Measurements from ENCODE around the gene HBE1. TPM values are rescaled to one million over a fixed set of nuclear protein-coding genes. Genes with fewer than 3 reads are reported as not detected.
"Not testable (repeated sequence)": the region's sequence is repeated elsewhere in the genome, so short reads cannot be mapped to it uniquely, and the experiment has no call there.

HBE1 gene
- total RNA-seq, 1 experiment from 2014 or later = 3.2 TPM

- ATAC-seq (no peak), DNase-seq (ENCODE audit: low read depth, low spot score) (no peak)
- Histone ChIP-seq H3K27ac (ENCODE audit: low read length) (no peak overlapping the region), H3K4me1 (ENCODE audit: control insufficient read depth, insufficient read depth, low read length) (no peaks in the 10 kb centered on the region), H3K4me3 (ENCODE audit: low read depth in 2 of 2, low read length in 2 of 2) (no peak overlapping the region), H3K36me3 (ENCODE audit: control insufficient read depth, insufficient read depth, low read length) (no peaks in the 10 kb centered on the region), H3K9me3 (ENCODE audit: control insufficient read depth, insufficient read depth, low read depth, low read length) (no peaks in the 10 kb centered on the region), H3K27me3 (ENCODE audit: control insufficient read depth, insufficient read depth, low read length) (peaks cover 5% of the 10 kb centered on the region; the same call in 1 of the 2 replicates)
- in situ Hi-C loops (cut with HindIII; ENCODE audit: low pct_unique_long_range_greater_than_20kb, low sequenced_read_pairs) (no loop called here), intact Hi-C loops (cut with micrococcal nuclease; ENCODE audit: unreplicated experiment) (no loop called here)
- TF ChIP-seq CTCF (IDR thresholded peaks at IDR 0.05) (no peak), REST (IDR thresholded peaks at IDR 0.05; ENCODE audit: insufficient read depth in 1 of 2, low read depth in 2 of 2, low read length in 1 of 2) (no peak), SIN3A (IDR thresholded peaks at IDR 0.05; ENCODE audit: borderline replicate concordance, insufficient read depth, low read depth, low read length) (no peak), TCF7L2 (IDR thresholded peaks at IDR 0.05; ENCODE audit: low read depth, low read length) (no peak), POLR2AphosphoS5 (IDR thresholded peaks at IDR 0.05; ENCODE audit: low read depth, low read length) (no peak)
- BruUV-seq (replicated peaks) = no TSS peak
- ChIA-PET POLR2A (no interaction called here), CTCF (no interaction called here)
Observed at GRCh38 chr11:5298451-5298850, 28.7 kb upstream of the HBE1 start.

- POLR2A ChIA-PET = no interaction called here
- H3K4me1 ChIP-seq (ENCODE audit: control insufficient read depth, insufficient read depth, low read length) = no peaks in the 10 kb centered on the region
- no peak overlapping the region for H3K4me3 ChIP-seq (ENCODE audit: low read depth in 2 of 2, low read length in 2 of 2)
- TF ChIP-seq POLR2AphosphoS5 (IDR thresholded peaks at IDR 0.05; ENCODE audit: low read depth, low read length) (no peak), SIN3A (IDR thresholded peaks at IDR 0.05; ENCODE audit: borderline replicate concordance, insufficient read depth, low read depth, low read length) (no peak), CTCF (IDR thresholded peaks at IDR 0.05) (no peak), REST (IDR thresholded peaks at IDR 0.05; ENCODE audit: insufficient read depth in 1 of 2, low read depth in 2 of 2, low read length in 1 of 2) (no peak), TCF7L2 (IDR thresholded peaks at IDR 0.05; ENCODE audit: low read depth, low read length) (no peak)
- intact Hi-C loops (cut with micrococcal nuclease; ENCODE audit: unreplicated experiment) = no loop called here
- in situ Hi-C loops (cut with HindIII; ENCODE audit: low pct_unique_long_range_greater_than_20kb, low sequenced_read_pairs) = no loop called here
- no peaks in the 10 kb centered on the region for H3K36me3 ChIP-seq (ENCODE audit: control insufficient read depth, insufficient read depth, low read length)
- no TSS peak for BruUV-seq (replicated peaks)
- H3K9me3 ChIP-seq (ENCODE audit: control insufficient read depth, insufficient read depth, low read depth, low read length) = no peaks in the 10 kb centered on the region
- no peak for DNase-seq (ENCODE audit: low read depth, low spot score)
- no peak overlapping the region for H3K27ac ChIP-seq (ENCODE audit: low read length)
- ATAC-seq = no peak
- CTCF ChIA-PET = no interaction called here
- peaks cover 5% of the 10 kb centered on the region; the same call in 1 of the 2 replicates for H3K27me3 ChIP-seq (ENCODE audit: control insufficient read depth, insufficient read depth, low read length)
Observed at GRCh38 chr11:5297721-5298323, 28.1 kb upstream of the HBE1 start.

GRCh38 chr11:5294342-5294995, 24.7 kb upstream of the HBE1 start:
- H3K4me1 ChIP-seq (ENCODE audit: control insufficient read depth, insufficient read depth, low read length); DNase-seq (ENCODE audit: low read depth, low spot score); BruUV-seq (replicated peaks); ATAC-seq; CTCF ChIA-PET; H3K27me3 ChIP-seq (ENCODE audit: control insufficient read depth, insufficient read depth, low read length); in situ Hi-C loops (cut with HindIII; ENCODE audit: low pct_unique_long_range_greater_than_20kb, low sequenced_read_pairs); H3K36me3 ChIP-seq (ENCODE audit: control insufficient read depth, insufficient read depth, low read length); H3K4me3 ChIP-seq (ENCODE audit: low read depth in 2 of 2, low read length in 2 of 2); H3K9me3 ChIP-seq (ENCODE audit: control insufficient read depth, insufficient read depth, low read depth, low read length); H3K27ac ChIP-seq (ENCODE audit: low read length); POLR2A ChIA-PET; intact Hi-C loops (cut with micrococcal nuclease; ENCODE audit: unreplicated experiment): not testable (repeated sequence)

Measured in Panc1 (cell line).